HS-27A (cell line): ENCODE measurements around the gene DPP10.

Experiments
- DNase-seq: peaks from one replicate; pipeline ENCODE4 v3.0.0-alpha.2; 2012; ENCODE audit warnings: low read depth, missing footprints

The DPP10 gene

GRCh38 chr2:115285416-115285815, 843.0 kb downstream of the DPP10 start:
- DNase-seq = no peak

- no peak for DNase-seq
Measured at GRCh38 chr2:115290478-115290877, 848.0 kb downstream of the DPP10 start.

- DNase-seq = no peak
Measured at GRCh38 chr2:115292742-115293141, 850.3 kb downstream of the DPP10 start.

- DNase-seq = no peak
Measured at GRCh38 chr2:115294999-115295398, 852.6 kb downstream of the DPP10 start.

- no peak for DNase-seq
Measured at GRCh38 chr2:115297056-115297455, 854.6 kb downstream of the DPP10 start.

- DNase-seq = no peak
Measured at GRCh38 chr2:115299199-115299598, 856.8 kb downstream of the DPP10 start.

GRCh38 chr2:115305712-115306111, 863.3 kb downstream of the DPP10 start:
- no peak for DNase-seq

GRCh38 chr2:115314119-115314518, 871.7 kb downstream of the DPP10 start:
- DNase-seq = no peak

- DNase-seq = no peak
Measured at GRCh38 chr2:115327061-115327460, 884.6 kb downstream of the DPP10 start.

GRCh38 chr2:115359550-115359949, 917.1 kb downstream of the DPP10 start:
- DNase-seq = no peak

GRCh38 chr2:115364093-115364492, 921.7 kb downstream of the DPP10 start:
- DNase-seq = no peak

GRCh38 chr2:115369400-115369799, 927.0 kb downstream of the DPP10 start:
- DNase-seq = no peak

- DNase-seq = no peak
Measured at GRCh38 chr2:115374981-115375380, 932.5 kb downstream of the DPP10 start.

GRCh38 chr2:115384399-115384798, 942.0 kb downstream of the DPP10 start:
- DNase-seq = no peak

- DNase-seq = no peak
Measured at GRCh38 chr2:115386465-115386864, 944.0 kb downstream of the DPP10 start.

- no peak for DNase-seq
Measured at GRCh38 chr2:115389024-115389423, 946.6 kb downstream of the DPP10 start.

- no peak for DNase-seq
Measured at GRCh38 chr2:115389898-115390565, 947.6 kb downstream of the DPP10 start.

GRCh38 chr2:115396579-115396978, 954.1 kb downstream of the DPP10 start:
- no peak for DNase-seq

- no peak for DNase-seq
Measured at GRCh38 chr2:115400940-115401339, 958.5 kb downstream of the DPP10 start.

GRCh38 chr2:115412501-115412900, 970.1 kb downstream of the DPP10 start:
- DNase-seq = no peak

- no peak for DNase-seq
Measured at GRCh38 chr2:115413791-115414190, 971.4 kb downstream of the DPP10 start.

- DNase-seq = no peak
Measured at GRCh38 chr2:115414466-115414865, 972.0 kb downstream of the DPP10 start.

GRCh38 chr2:115422004-115422634, 979.7 kb downstream of the DPP10 start:
- DNase-seq = no peak

GRCh38 chr2:115427436-115427835, 985.0 kb downstream of the DPP10 start:
- no peak for DNase-seq
